K562 (cell line): ENCODE measurements around the gene DHDH. TPM values are rescaled to one million over a fixed set of nuclear protein-coding genes. Genes with fewer than 3 reads are reported as not detected.

Source experiments
- CHD1 ChIP-seq: fragments of 200-600 bp; sonication (generic); IDR thresholded peaks from one replicate; pipeline ENCODE4 v1.6.1; 2012; ENCODE audit warnings: mild to moderate bottlenecking, moderate library complexity, low read length, inconsistent platforms
- ELF2 ChIP-seq: fragments of 250-450 bp; sonication (Bioruptor Pico); IDR thresholded peaks from 2 replicates; pipeline ENCODE4 v1.5.0; 2021; ENCODE audit warnings: mild to moderate bottlenecking
- EP400 ChIP-seq: fragments of 450-650 bp; IDR thresholded peaks from 2 replicates; pipeline ENCODE4 v1.6.1; 2017; ENCODE audit warnings: antibody characterized with exemption, mild to moderate bottlenecking, moderate library complexity
- HDAC1 ChIP-seq, 2 experiments: fragments of 450-650 bp; IDR thresholded peaks; 2 replicates each; pipeline ENCODE4 v1.6.1; 2016 to 2017; ENCODE audit warnings: inconsistent platforms in 1 of 2, mild to moderate bottlenecking in 1 of 2, moderate library complexity in 1 of 2
- HMGN3 ChIP-seq: IDR thresholded peaks from 2 replicates; pipeline ENCODE4 v1.6.1; 2011; ENCODE audit warnings: borderline replicate concordance, low read depth, mild to moderate bottlenecking, mixed read lengths, low read length; ENCODE audit not compliant: insufficient read length; ENCODE audit errors: extremely low read depth
- HNRNPL ChIP-seq: fragments of 200-400 bp; formaldehyde crosslinking; IDR thresholded peaks from 2 replicates; pipeline ENCODE4 v1.6.1; 2017; ENCODE audit warnings: low read depth, mild to moderate bottlenecking, low read length
- KDM4B ChIP-seq, 2 experiments: fragments of 450-650 bp in 1 of 2; sonication (generic) in 1 of 2; IDR thresholded peaks; 2 replicates each; pipeline ENCODE4 v1.6.1; 2016 to 2017; ENCODE audit warnings: borderline replicate concordance in 2 of 2, antibody characterized with exemption in 1 of 2, low read depth in 1 of 2, mild to moderate bottlenecking in 1 of 2
- NCOR1 ChIP-seq: fragments of 450-650 bp; IDR thresholded peaks from 2 replicates; pipeline ENCODE4 v1.6.1; 2016; ENCODE audit warnings: mild to moderate bottlenecking, moderate library complexity
- POLR2G ChIP-seq: fragments of 200-400 bp; formaldehyde crosslinking; IDR thresholded peaks from 2 replicates; pipeline ENCODE4 v1.6.1; 2017; ENCODE audit warnings: low read depth, mild to moderate bottlenecking, antibody characterized with exemption, low read length, moderate library complexity
- TSC22D4 ChIP-seq: fragments of 450-650 bp; IDR thresholded peaks from 2 replicates; pipeline ENCODE4 v1.6.1; 2016; ENCODE audit warnings: missing genetic modification characterization, missing biosample characterization, control low read depth
- ZEB2 ChIP-seq: fragments of 450-650 bp; IDR thresholded peaks from 2 replicates; pipeline ENCODE4 v1.6.1; 2016
- ZNF134 ChIP-seq: fragments of 250-450 bp; sonication (Bioruptor Pico); conservative IDR thresholded peaks from 2 replicates; pipeline ENCODE4 v1.4.0; 2020
- polyA plus RNA-seq, 8 experiments: library from polyadenylated mRNA; depleted of rRNA in 4 of 8; stranded (reverse) in 5 of 8; unstranded in 3 of 8; fragments of >200 nt; fragmentation: Nextera tagmentation in 2 of 8; fragmentation: Illumina TruSeq in 1 of 8; extraction: Ambion mirVana in 2 of 8; extraction: Trizol in 1 of 8; gene quantifications; 2 replicates each; pipeline versions ENCODE4 v1.2.1 to v1.2.3, GENCODE V29; 2011 to 2014; ENCODE audit warnings: inconsistent platforms in 1 of 8, missing spikeins in 1 of 8
- total RNA-seq, 7 experiments: library from RNA; depleted of rRNA in 6 of 7; stranded (reverse); fragments of >200 nt in 6 of 7; fragmentation: Illumina TruSeq in 2 of 7; extraction: Trizol in 2 of 7; gene quantifications; 2 replicates each; pipeline versions ENCODE4 v1.2.1 to v1.2.3, GENCODE V29; 2011 to 2021; ENCODE audit warnings: low replicate concordance in 1 of 7
- TF ChIP-seq, protein P1 (sequence below): sonication (generic); formaldehyde crosslinking; IDR thresholded peaks from 2 replicates; pipeline ENCODE4 v1.8.0; 2022; ENCODE audit warnings: mild to moderate bottlenecking, missing genetic modification reagents
- TF ChIP-seq, protein P2 (sequence below): fragments of 200-800 bp; sonication (Bioruptor generic); IDR thresholded peaks from 2 replicates; pipeline ENCODE4 v1.6.1; 2016; ENCODE audit warnings: missing genetic modification characterization, missing compliant biosample characterization
- TF ChIP-seq, protein P3 (sequence below): fragments of 450-650 bp; IDR thresholded peaks from 2 replicates; pipeline ENCODE4 v1.6.1; 2017; ENCODE audit warnings: antibody characterized with exemption, mild to moderate bottlenecking

DHDH gene
- total and polyA plus RNA-seq, 9 of the 15 experiments (the other 6 are each of a cell fraction or from before 2014, with no cell fraction given) = 0.37 to 1.9 (median 0.87) TPM

DNA sequence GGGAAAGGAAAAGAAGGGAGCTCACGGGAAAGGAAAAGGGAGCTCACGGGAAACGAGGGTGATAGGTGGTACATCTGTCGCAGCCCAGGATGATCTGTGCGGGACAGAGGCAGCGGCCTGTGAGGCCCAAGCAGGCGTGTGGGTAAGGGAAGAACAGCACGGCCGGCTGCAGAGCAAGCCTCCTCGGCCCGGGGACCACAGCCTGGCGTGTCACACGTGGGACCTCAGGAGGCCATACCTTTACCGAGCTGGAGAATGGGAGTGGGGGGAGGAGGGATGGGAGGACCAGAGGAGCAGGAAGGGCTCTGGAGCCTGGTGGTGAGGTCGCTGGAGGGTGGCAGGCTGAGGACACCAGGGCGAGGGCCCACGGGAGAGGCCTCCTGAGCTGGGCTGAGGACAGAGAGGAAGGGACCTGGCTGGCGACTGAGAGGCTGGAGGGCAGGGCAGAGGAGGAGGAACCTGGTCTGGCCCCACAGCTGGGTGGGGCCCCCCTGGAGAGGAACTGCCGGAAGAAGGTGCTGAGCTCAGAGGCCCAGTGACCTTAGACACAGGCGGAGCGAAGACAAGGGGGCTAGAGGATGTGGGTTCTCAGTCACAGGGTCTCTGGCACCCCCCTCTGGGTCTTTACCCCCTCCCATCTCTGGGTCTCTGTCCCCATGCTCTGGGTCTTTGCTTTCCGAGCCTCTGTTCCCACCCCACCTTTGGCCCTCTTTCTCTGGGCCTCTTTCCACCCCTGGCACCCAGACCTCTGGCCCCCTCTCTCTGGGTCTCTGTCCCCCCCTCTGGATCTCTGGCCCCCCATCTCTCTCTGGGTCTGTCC lies 28.7 kb downstream of the DHDH start (continued):
- no peak for TF ChIP-seq TSC22D4 (tag)
- peak; percentile 88 for TF ChIP-seq POLR2G
- 0 out of 2 replicates have a peak, but pooled peaks have one; percentile 4 for TF ChIP-seq ZNF134 (CRISPR knock-in tag)
- peak; percentile 59 for TF ChIP-seq ZEB2
- TF ChIP-seq, protein P1, sequence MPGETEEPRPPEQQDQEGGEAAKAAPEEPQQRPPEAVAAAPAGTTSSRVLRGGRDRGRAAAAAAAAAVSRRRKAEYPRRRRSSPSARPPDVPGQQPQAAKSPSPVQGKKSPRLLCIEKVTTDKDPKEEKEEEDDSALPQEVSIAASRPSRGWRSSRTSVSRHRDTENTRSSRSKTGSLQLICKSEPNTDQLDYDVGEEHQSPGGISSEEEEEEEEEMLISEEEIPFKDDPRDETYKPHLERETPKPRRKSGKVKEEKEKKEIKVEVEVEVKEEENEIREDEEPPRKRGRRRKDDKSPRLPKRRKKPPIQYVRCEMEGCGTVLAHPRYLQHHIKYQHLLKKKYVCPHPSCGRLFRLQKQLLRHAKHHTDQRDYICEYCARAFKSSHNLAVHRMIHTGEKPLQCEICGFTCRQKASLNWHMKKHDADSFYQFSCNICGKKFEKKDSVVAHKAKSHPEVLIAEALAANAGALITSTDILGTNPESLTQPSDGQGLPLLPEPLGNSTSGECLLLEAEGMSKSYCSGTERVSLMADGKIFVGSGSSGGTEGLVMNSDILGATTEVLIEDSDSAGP (CRISPR knock-in tag) = no peak
- TF ChIP-seq KDM4B (IDR thresholded peaks at IDR 0.05; ENCODE audit: borderline replicate concordance in 2 of 2, low read depth in 1 of 2) = peak in 1 of 2 experiments; percentile 70; a peak in 1 of 4 replicates
- no peak for TF ChIP-seq CHD1
- peak; percentile 67 for TF ChIP-seq EP400
- peak; percentile 79 for TF ChIP-seq ELF2 (CRISPR knock-in tag)
- TF ChIP-seq NCOR1 = peak; percentile 50
- TF ChIP-seq HMGN3 = peak; percentile 65
- TF ChIP-seq, protein P2, sequence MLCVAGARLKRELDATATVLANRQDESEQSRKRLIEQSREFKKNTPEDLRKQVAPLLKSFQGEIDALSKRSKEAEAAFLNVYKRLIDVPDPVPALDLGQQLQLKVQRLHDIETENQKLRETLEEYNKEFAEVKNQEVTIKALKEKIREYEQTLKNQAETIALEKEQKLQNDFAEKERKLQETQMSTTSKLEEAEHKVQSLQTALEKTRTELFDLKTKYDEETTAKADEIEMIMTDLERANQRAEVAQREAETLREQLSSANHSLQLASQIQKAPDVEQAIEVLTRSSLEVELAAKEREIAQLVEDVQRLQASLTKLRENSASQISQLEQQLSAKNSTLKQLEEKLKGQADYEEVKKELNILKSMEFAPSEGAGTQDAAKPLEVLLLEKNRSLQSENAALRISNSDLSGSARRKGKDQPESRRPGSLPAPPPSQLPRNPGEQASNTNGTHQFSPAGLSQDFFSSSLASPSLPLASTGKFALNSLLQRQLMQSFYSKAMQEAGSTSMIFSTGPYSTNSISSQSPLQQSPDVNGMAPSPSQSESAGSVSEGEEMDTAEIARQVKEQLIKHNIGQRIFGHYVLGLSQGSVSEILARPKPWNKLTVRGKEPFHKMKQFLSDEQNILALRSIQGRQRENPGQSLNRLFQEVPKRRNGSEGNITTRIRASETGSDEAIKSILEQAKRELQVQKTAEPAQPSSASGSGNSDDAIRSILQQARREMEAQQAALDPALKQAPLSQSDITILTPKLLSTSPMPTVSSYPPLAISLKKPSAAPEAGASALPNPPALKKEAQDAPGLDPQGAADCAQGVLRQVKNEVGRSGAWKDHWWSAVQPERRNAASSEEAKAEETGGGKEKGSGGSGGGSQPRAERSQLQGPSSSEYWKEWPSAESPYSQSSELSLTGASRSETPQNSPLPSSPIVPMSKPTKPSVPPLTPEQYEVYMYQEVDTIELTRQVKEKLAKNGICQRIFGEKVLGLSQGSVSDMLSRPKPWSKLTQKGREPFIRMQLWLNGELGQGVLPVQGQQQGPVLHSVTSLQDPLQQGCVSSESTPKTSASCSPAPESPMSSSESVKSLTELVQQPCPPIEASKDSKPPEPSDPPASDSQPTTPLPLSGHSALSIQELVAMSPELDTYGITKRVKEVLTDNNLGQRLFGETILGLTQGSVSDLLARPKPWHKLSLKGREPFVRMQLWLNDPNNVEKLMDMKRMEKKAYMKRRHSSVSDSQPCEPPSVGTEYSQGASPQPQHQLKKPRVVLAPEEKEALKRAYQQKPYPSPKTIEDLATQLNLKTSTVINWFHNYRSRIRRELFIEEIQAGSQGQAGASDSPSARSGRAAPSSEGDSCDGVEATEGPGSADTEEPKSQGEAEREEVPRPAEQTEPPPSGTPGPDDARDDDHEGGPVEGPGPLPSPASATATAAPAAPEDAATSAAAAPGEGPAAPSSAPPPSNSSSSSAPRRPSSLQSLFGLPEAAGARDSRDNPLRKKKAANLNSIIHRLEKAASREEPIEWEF (CRISPR knock-in tag) = peak; percentile 51; the same call in 1 of the 2 replicates
- TF ChIP-seq HNRNPL = 0 out of 2 replicates have a peak, but pooled peaks have one; percentile 29
- TF ChIP-seq, protein P3, sequence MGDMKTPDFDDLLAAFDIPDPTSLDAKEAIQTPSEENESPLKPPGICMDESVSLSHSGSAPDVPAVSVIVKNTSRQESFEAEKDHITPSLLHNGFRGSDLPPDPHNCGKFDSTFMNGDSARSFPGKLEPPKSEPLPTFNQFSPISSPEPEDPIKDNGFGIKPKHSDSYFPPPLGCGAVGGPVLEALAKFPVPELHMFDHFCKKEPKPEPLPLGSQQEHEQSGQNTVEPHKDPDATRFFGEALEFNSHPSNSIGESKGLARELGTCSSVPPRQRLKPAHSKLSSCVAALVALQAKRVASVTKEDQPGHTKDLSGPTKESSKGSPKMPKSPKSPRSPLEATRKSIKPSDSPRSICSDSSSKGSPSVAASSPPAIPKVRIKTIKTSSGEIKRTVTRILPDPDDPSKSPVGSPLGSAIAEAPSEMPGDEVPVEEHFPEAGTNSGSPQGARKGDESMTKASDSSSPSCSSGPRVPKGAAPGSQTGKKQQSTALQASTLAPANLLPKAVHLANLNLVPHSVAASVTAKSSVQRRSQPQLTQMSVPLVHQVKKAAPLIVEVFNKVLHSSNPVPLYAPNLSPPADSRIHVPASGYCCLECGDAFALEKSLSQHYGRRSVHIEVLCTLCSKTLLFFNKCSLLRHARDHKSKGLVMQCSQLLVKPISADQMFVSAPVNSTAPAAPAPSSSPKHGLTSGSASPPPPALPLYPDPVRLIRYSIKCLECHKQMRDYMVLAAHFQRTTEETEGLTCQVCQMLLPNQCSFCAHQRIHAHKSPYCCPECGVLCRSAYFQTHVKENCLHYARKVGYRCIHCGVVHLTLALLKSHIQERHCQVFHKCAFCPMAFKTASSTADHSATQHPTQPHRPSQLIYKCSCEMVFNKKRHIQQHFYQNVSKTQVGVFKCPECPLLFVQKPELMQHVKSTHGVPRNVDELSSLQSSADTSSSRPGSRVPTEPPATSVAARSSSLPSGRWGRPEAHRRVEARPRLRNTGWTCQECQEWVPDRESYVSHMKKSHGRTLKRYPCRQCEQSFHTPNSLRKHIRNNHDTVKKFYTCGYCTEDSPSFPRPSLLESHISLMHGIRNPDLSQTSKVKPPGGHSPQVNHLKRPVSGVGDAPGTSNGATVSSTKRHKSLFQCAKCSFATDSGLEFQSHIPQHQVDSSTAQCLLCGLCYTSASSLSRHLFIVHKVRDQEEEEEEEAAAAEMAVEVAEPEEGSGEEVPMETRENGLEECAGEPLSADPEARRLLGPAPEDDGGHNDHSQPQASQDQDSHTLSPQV = peak; percentile 95
- peak in 1 of 2 experiments; percentile 74; a peak in 2 of 4 replicates for TF ChIP-seq HDAC1 (IDR thresholded peaks at IDR 0.05)
